HG03571 (cell line): ENCODE measurements around the gene BRMS1L.

Source experiments
- ATAC-seq: cut with Tn5 transposase; IDR thresholded peaks from one replicate; pipeline ENCODE4 v1.9.1; 2021; ENCODE audit not compliant: unreplicated experiment

Gene BRMS1L

GRCh38 chr14:35865611-35866324 is 39.6 kb downstream of the BRMS1L start:
- no peak for ATAC-seq

- ATAC-seq: no peak
Measured at GRCh38 chr14:35866595-35867279, 40.6 kb downstream of the BRMS1L start.

DNA sequence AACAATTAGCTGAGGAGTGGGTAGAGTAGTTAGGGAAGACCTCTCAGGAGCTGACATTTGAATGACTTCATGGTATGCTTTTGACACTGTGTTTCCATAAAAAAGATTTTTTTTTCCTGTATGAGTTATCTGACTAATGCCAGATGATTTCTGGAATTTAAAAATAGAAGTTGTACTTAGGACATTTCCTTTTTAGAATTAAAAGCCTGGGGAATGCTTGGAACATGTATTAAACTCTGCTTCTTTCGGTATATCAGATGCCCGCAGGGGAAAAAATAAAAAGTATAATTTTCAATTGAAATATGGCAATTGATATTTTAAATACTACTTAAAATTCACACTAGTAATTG is 41.1 kb downstream of the BRMS1L start:
- ATAC-seq: no peak

DNA sequence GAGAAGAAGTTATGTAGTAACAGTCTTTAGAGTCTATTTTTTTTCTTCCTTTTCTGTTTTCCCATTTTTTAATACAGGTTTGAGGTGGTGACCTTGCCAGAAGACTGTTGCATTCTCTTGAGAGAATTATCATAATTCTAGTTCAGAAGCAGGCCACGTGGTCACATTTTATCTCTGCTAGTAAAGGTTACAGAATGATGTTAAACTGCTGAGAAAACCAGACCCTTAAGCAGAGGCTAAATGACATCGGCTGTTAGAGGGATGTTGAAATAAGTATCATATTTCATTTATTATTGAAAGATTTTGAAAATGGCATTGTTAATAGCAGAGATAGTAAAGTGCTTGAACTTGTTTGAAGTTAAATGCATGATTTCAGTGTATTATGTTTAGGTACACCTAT is 49.2 kb downstream of the BRMS1L start:
- no peak for ATAC-seq

GRCh38 chr14:35877276-35877675 is 51.1 kb downstream of the BRMS1L start:
- no peak for ATAC-seq

DNA sequence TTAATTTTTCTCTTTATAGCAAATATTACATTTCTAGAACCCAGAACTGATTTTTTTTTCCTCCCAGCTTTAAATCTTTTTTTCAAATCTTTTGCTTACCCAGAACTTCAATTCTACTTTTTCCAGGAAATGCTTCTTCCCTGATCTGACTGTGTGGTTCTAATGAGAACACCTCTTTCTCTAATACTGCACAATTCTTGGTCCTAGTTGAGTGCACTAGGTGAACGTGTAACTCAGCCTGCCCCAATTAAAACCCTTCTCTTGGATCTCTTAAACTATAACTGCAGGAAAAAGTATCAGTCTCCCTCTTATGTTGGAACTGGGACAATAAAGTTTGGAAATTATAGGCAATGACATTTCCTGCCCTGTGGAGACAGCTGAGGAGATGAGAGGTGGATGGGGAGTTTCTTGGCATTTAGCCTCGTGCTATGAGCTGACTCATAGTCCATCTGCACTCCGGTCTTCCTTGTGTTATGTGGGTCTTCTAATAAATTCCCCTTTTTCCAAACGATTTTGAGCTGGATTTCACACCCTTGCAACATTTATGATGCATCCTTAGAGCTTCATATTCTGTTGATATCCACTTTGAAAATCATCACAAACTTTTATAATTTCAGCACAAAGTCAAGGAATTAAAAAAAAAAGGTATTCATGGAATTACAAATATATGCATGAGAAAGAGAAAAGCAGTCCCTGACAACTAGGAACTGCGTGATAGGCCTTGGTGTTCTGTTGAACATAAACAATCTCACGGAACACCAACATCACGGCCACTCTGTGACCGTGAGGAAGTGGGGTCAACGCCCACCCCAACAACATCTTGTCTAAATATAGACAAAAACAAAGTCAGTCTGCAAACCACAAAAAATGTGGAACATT is 52.4 kb downstream of the BRMS1L start:
- no peak for ATAC-seq

DNA sequence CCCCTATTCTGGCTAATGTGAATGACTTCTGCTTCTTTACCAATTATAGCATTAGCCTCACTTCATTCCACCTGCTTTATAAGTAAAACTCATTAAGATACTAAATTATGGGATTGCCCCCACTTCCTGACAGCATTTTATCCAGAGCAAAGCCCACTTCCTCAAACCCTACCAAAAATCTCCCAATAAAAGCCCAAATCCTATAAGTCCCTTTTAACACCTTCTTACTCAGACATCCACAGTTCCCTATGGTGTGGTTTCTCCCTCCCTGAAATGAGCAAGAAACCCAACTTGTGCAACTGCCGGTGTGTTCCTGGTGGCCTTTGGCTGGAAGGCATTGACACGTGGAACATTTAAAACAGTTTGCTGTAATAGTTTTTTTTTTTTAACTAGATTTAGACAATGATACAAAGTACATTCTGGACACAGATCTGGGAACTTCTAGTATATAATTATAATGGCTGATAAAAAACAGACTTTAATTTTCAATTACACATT is 53.1 kb downstream of the BRMS1L start:
- ATAC-seq: no peak

DNA sequence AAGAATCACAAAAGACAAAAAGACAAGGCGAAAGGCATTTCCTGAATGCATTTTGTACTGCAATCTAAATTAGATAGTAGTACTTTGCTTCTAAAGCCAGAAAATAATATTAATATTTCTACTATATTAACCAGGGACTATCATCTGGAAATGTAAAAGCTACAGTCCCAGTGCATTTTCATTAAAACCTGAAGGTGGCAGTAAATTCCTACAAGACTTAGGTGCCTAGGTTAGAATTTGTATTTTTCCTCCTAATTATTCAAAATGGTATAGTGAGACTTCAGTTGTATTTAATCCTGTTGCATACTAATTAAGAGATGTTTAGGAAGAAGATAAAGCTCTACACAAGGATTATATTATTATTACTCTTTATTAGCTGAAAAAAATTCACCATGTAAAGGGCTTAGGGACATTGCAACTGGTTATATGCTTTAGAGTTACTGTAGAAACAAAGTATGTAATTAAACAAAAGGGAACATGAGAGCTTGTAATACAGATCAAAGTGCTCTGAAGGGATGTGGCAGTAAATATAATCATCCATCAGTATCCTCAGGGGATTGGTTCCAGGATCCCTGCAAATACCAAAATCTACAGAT is 53.6 kb downstream of the BRMS1L start:
- no peak for ATAC-seq

GRCh38 chr14:35881280-35881679 is 55.1 kb downstream of the BRMS1L start:
- no peak for ATAC-seq

- no peak for ATAC-seq
Measured at GRCh38 chr14:35883677-35884293, 57.6 kb downstream of the BRMS1L start.

GRCh38 chr14:35890308-35890707 is 64.2 kb downstream of the BRMS1L start:
- no peak for ATAC-seq

DNA sequence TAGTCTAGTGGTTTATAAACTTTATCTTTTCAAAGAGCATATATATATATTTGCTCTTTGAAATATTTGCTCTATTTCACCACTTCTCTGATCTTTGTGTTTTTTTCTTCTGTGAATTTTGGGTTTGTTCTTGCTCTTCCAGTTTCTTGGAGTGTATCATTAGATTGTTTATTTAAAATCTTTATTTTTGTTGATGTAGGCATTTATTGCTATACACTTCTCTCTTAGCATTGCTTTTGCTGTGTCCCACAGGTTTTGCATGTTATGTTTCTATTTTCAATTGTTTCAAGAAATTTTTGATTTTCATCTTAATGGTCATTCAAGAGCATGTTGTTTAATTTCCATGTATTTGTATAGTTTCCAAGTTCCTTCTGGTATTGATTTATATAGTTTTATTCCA is 69.1 kb downstream of the BRMS1L start:
- no peak for ATAC-seq

DNA sequence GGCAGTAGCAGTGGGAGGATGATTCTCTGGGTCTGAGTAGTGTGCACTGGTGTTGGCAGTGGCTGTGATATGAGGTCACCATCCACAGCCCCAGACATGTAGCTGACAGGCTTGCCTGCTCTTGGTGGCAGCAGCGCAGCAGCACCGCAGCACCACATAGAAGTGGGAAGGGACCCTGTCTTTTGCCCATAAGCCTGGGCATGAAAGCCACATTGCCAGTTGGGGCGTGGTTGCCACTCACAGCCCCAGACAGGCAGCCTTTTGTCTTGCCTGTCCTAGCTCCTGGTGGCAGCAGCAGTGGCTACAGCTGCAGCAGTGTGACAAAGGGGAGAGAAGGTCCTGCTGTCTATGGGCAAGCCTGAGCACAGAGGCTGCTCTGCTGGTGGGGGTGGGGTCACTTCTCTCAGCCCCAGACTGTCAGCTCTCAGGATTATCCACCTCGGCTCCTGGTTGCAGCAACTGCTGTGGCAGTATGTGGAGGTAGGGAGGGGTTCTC is 71.5 kb downstream of the BRMS1L start:
- no peak for ATAC-seq

- no peak for ATAC-seq
Measured at GRCh38 chr14:35898217-35898775, 72.2 kb downstream of the BRMS1L start.

DNA sequence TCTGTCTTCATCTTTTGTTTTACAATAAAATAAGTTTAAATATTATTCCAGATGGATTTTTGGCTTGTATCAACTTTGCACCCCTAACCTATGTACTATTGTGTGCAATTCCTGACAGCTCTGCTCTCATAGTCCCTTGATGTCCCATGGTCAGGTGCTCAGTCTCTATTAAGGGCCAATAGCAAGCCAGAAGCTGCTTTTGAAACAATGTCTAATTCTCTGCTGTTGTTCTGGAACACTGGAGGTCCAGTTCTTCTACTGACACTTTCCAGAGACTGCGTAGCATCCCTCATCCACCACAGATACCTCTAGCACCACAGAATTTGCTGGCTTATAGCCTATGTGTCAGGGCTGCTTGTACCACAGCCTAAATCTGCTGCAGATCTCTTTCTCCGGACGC is 74.6 kb downstream of the BRMS1L start:
- no peak for ATAC-seq

GRCh38 chr14:35909665-35910064 is 83.5 kb downstream of the BRMS1L start:
- no peak for ATAC-seq

GRCh38 chr14:35910191-35910590 is 84.1 kb downstream of the BRMS1L start:
- ATAC-seq: no peak

DNA sequence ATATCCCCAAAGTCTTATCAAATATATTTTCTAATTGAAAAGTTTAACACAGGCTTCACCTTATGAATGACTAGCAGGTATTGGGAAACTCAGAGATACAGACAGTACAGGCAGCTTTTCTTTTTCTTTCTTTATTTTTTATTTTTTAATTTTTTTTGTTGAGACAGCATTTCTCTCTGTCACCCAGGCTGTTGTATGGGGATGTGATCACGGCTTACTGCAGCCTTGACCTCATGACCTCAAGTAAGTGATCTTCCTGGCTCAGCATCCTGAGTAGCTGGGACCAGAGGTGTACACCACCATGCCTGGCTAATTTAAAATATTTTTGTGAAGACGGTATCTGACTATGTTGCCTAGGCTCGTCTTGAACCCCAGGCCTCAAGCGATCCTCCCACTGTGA is 85.0 kb downstream of the BRMS1L start:
- ATAC-seq: no peak

- no peak for ATAC-seq
Measured at GRCh38 chr14:35915185-35915584, 89.0 kb downstream of the BRMS1L start.

DNA sequence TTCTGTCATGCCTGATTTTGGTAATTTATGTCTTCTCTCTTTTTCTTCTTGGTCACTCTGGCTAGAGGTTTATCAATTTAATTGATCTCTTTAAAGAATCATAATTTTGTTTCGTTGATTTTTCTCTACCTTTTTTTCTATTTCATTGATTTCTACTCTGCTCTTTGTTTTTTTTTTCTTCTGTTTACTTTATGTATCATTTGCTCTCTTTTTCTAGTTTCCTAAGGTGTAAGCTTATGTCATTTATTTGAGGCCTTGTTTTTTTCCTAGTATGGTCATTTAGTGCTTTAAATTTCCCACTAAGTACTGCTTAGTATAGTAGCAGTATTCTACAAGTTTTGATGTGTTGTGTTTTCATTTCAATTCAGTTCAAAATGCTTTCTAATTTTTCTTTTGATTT is 89.6 kb downstream of the BRMS1L start:
- ATAC-seq: no peak
